Measurements from ENCODE around the gene B4GALNT2.

GRCh38 chr17:49224198-49224996, 91.8 kb downstream of the B4GALNT2 start:
- TF ChIP-seq POLR2AphosphoS5 (IDR thresholded peaks at IDR 0.05; ENCODE audit: insufficient read depth in 1 of 2, low read depth in 1 of 2) (peak in 1 of 2 donors; percentile 13), CTCF (IDR thresholded peaks at IDR 0.05) (no peak)
